ENCODE results near the gene POLR3C.

Gene POLR3C

GRCh38 chr1:145891143-145891542 lies 67.1 kb downstream of the POLR3C start:
- Histone ChIP-seq H3K9me3 (ENCODE audit: control insufficient read depth, insufficient read depth, low read depth, low read length) (no peaks in the 10 kb centered on the region), H3K27ac (ENCODE audit: low read depth, low read length) (no peak overlapping the region), H3K36me3 (ENCODE audit: control insufficient read depth, insufficient read depth, low read length) (no peaks in the 10 kb centered on the region), H3K4me3 (ENCODE audit: low read depth, low read length) (no peak overlapping the region), H3K27me3 (ENCODE audit: control insufficient read depth, insufficient read depth, low read length) (no peaks in the 10 kb centered on the region; the same call in 1 of the 2 replicates), H3K9ac (ENCODE audit: low read length) (no peak overlapping the region), H3K4me1 (ENCODE audit: control insufficient read depth, insufficient read depth, low read length) (peaks cover 15% of the 10 kb centered on the region)

GRCh38 chr1:145891587-145892485 lies 67.8 kb downstream of the POLR3C start:
- Histone ChIP-seq H3K27me3 (ENCODE audit: control insufficient read depth, insufficient read depth, low read length) (no peaks in the 10 kb centered on the region; the same call in 1 of the 2 replicates), H3K36me3 (ENCODE audit: control insufficient read depth, insufficient read depth, low read length) (no peaks in the 10 kb centered on the region), H3K4me3 (ENCODE audit: low read depth, low read length) (peak overlapping the region; percentile 40), H3K27ac (ENCODE audit: low read depth, low read length) (no peak overlapping the region), H3K9me3 (ENCODE audit: control insufficient read depth, insufficient read depth, low read depth, low read length) (no peaks in the 10 kb centered on the region), H3K4me1 (ENCODE audit: control insufficient read depth, insufficient read depth, low read length) (peaks cover 15% of the 10 kb centered on the region), H3K9ac (ENCODE audit: low read length) (peak overlapping the region; percentile 27)

GRCh38 chr1:145892486-145893087 lies 68.6 kb downstream of the POLR3C start:
- Histone ChIP-seq H3K9ac (ENCODE audit: low read length) (peak overlapping the region; percentile 27), H3K4me3 (ENCODE audit: low read depth, low read length) (peak overlapping the region; percentile 40), H3K9me3 (ENCODE audit: control insufficient read depth, insufficient read depth, low read depth, low read length) (no peaks in the 10 kb centered on the region), H3K36me3 (ENCODE audit: control insufficient read depth, insufficient read depth, low read length) (no peaks in the 10 kb centered on the region), H3K27me3 (ENCODE audit: control insufficient read depth, insufficient read depth, low read length) (no peaks in the 10 kb centered on the region; the same call in 1 of the 2 replicates), H3K27ac (ENCODE audit: low read depth, low read length) (no peak overlapping the region), H3K4me1 (ENCODE audit: control insufficient read depth, insufficient read depth, low read length) (peaks cover 10% of the 10 kb centered on the region)

- Histone ChIP-seq H3K4me3 (ENCODE audit: low read depth, low read length) (no peak overlapping the region), H3K9me3 (ENCODE audit: control insufficient read depth, insufficient read depth, low read depth, low read length) (no peaks in the 10 kb centered on the region), H3K27ac (ENCODE audit: low read depth, low read length) (no peak overlapping the region), H3K27me3 (ENCODE audit: control insufficient read depth, insufficient read depth, low read length) (no peaks in the 10 kb centered on the region; the same call in 1 of the 2 replicates), H3K4me1 (ENCODE audit: control insufficient read depth, insufficient read depth, low read length) (peaks cover 10% of the 10 kb centered on the region), H3K9ac (ENCODE audit: low read length) (no peak overlapping the region), H3K36me3 (ENCODE audit: control insufficient read depth, insufficient read depth, low read length) (no peaks in the 10 kb centered on the region)
Observed at GRCh38 chr1:145893306-145894055, 69.5 kb downstream of the POLR3C start.

All from HUES6 (cell line).